Measurements from ENCODE around the gene ZNF652.
"Not testable (repeated sequence)": the region's sequence is repeated elsewhere in the genome, so short reads cannot be mapped to it uniquely, and the experiment has no call there.

ZNF652 gene

GRCh38 chr17:49286261-49286973 lies 75.6 kb downstream of the ZNF652 start:
- WGBS (ENCODE audit: extremely low coverage, insufficient coverage, insufficient read length) = no CpG with 5 or more reads among the region's 24 CpGs

GRCh38 chr17:49285716-49286115 lies 76.3 kb downstream of the ZNF652 start:
- Histone ChIP-seq H3K9ac (ENCODE audit: low read length) (no peak overlapping the region), H4K8ac (ENCODE audit: low read depth, low read length) (no peak overlapping the region), H4K91ac (ENCODE audit: low read depth, low read length) (no peak overlapping the region), H3K18ac (ENCODE audit: low read length) (no peak overlapping the region), H2BK5ac (ENCODE audit: low read depth, low read length, poor library complexity) (no peak overlapping the region), H3K27me3 (ENCODE audit: insufficient read depth, low read length) (no peaks in the 10 kb centered on the region), H3K79me1 (ENCODE audit: low read length) (no peaks in the 10 kb centered on the region), H3K27ac (ENCODE audit: low read depth, low read length) (no peak overlapping the region), H2BK12ac (ENCODE audit: low read length) (no peak overlapping the region), H3K4me1 (ENCODE audit: control insufficient read depth in 1 of 2, insufficient read depth in 2 of 2, low read length in 2 of 2) (no peaks in the 10 kb centered on the region), H2AK5ac (ENCODE audit: low read length) (no peak overlapping the region), H3K23ac (ENCODE audit: low read length) (no peak overlapping the region), H3K9me3 (ENCODE audit: insufficient read depth, low read depth, low read length) (no peaks in the 10 kb centered on the region), H4K12ac (ENCODE audit: low read depth, low read length) (no peak overlapping the region), H2BK120ac (ENCODE audit: insufficient read depth, low read length, poor library complexity) (no peak overlapping the region), H3K4me3 (ENCODE audit: low read depth, low read length) (no peak overlapping the region), H3K4me2 (ENCODE audit: low read length) (no peak overlapping the region), H2AFZ (ENCODE audit: insufficient read depth, low read length, poor library complexity) (no peak overlapping the region), H3K4ac (ENCODE audit: low read depth, low read length) (no peak overlapping the region), H3K79me2 (ENCODE audit: control insufficient read depth, insufficient read depth, low read length, poor library complexity) (no peaks in the 10 kb centered on the region), H3K14ac (ENCODE audit: low read length) (no peak overlapping the region), H3K36me3 (ENCODE audit: control insufficient read depth in 1 of 2, insufficient read depth in 2 of 2, low read length in 2 of 2) (peaks cover 0 to 2% of the 10 kb centered on the region in 2 experiments)
- no peak for DNase-seq
- WGBS (ENCODE audit: extremely low coverage, insufficient coverage, insufficient read length) = no CpG with 5 or more reads among the region's 6 CpGs

More at GRCh38 chr17:49286261-49286973, 75.6 kb downstream of the ZNF652 start:
- H2BK12ac ChIP-seq (ENCODE audit: low read length); H2BK120ac ChIP-seq (ENCODE audit: insufficient read depth, low read length, poor library complexity); H3K4ac ChIP-seq (ENCODE audit: low read depth, low read length); H3K4me2 ChIP-seq (ENCODE audit: low read length); H3K36me3 ChIP-seq (ENCODE audit: control insufficient read depth in 1 of 2, insufficient read depth in 2 of 2, low read length in 2 of 2); H3K18ac ChIP-seq (ENCODE audit: low read length); H3K14ac ChIP-seq (ENCODE audit: low read length); H3K27ac ChIP-seq (ENCODE audit: low read depth, low read length); H3K27me3 ChIP-seq (ENCODE audit: insufficient read depth, low read length); H2AFZ ChIP-seq (ENCODE audit: insufficient read depth, low read length, poor library complexity); H3K79me1 ChIP-seq (ENCODE audit: low read length); H3K4me3 ChIP-seq (ENCODE audit: low read depth, low read length); H4K91ac ChIP-seq (ENCODE audit: low read depth, low read length); H2AK5ac ChIP-seq (ENCODE audit: low read length); H3K79me2 ChIP-seq (ENCODE audit: control insufficient read depth, insufficient read depth, low read length, poor library complexity); H3K9ac ChIP-seq (ENCODE audit: low read length); H3K9me3 ChIP-seq (ENCODE audit: insufficient read depth, low read depth, low read length); H2BK5ac ChIP-seq (ENCODE audit: low read depth, low read length, poor library complexity); H3K4me1 ChIP-seq (ENCODE audit: control insufficient read depth in 1 of 2, insufficient read depth in 2 of 2, low read length in 2 of 2); DNase-seq; H4K8ac ChIP-seq (ENCODE audit: low read depth, low read length); H3K23ac ChIP-seq (ENCODE audit: low read length); H4K12ac ChIP-seq (ENCODE audit: low read depth, low read length): not testable (repeated sequence)

GRCh38 chr17:49280918-49281317 lies 81.1 kb downstream of the ZNF652 start:
- H4K8ac ChIP-seq (ENCODE audit: low read depth, low read length) = no peak overlapping the region
- no peak overlapping the region for H4K91ac ChIP-seq (ENCODE audit: low read depth, low read length)
- WGBS (ENCODE audit: extremely low coverage, insufficient coverage, insufficient read length) = no CpG with 5 or more reads among the region's 4 CpGs
- H2BK12ac ChIP-seq (ENCODE audit: low read length) = no peak overlapping the region
- no peak overlapping the region for H4K12ac ChIP-seq (ENCODE audit: low read depth, low read length)
- H2AK5ac ChIP-seq (ENCODE audit: low read length) = no peak overlapping the region
- H3K79me1 ChIP-seq (ENCODE audit: low read length) = no peaks in the 10 kb centered on the region
- H2AFZ ChIP-seq (ENCODE audit: insufficient read depth, low read length, poor library complexity) = no peak overlapping the region
- no peak overlapping the region for H3K4me2 ChIP-seq (ENCODE audit: low read length)
- no peaks in the 10 kb centered on the region for H3K4me1 ChIP-seq (ENCODE audit: control insufficient read depth in 1 of 2, insufficient read depth in 2 of 2, low read length in 2 of 2)
- no peak overlapping the region for H3K14ac ChIP-seq (ENCODE audit: low read length)
- no peak overlapping the region for H2BK5ac ChIP-seq (ENCODE audit: low read depth, low read length, poor library complexity)
- H3K79me2 ChIP-seq (ENCODE audit: control insufficient read depth, insufficient read depth, low read length, poor library complexity) = no peaks in the 10 kb centered on the region
- H3K36me3 ChIP-seq (ENCODE audit: control insufficient read depth in 1 of 2, insufficient read depth in 2 of 2, low read length in 2 of 2) = no peaks in the 10 kb centered on the region
- no peaks in the 10 kb centered on the region for H3K9me3 ChIP-seq (ENCODE audit: insufficient read depth, low read depth, low read length)
- no peak overlapping the region for H3K9ac ChIP-seq (ENCODE audit: low read length)
- no peaks in the 10 kb centered on the region for H3K27me3 ChIP-seq (ENCODE audit: insufficient read depth, low read length)
- no peak for DNase-seq
- H3K27ac ChIP-seq (ENCODE audit: low read depth, low read length) = no peak overlapping the region
- H3K18ac ChIP-seq (ENCODE audit: low read length) = no peak overlapping the region
- no peak overlapping the region for H2BK120ac ChIP-seq (ENCODE audit: insufficient read depth, low read length, poor library complexity)
- no peak overlapping the region for H3K4me3 ChIP-seq (ENCODE audit: low read depth, low read length)
- H3K4ac ChIP-seq (ENCODE audit: low read depth, low read length) = no peak overlapping the region
- H3K23ac ChIP-seq (ENCODE audit: low read length) = no peak overlapping the region

- no peak for DNase-seq
- Histone ChIP-seq H3K4me3 (ENCODE audit: low read depth, low read length) (no peak overlapping the region), H3K4me2 (ENCODE audit: low read length) (no peak overlapping the region), H3K79me2 (ENCODE audit: control insufficient read depth, insufficient read depth, low read length, poor library complexity) (no peaks in the 10 kb centered on the region), H2AK5ac (ENCODE audit: low read length) (no peak overlapping the region), H4K12ac (ENCODE audit: low read depth, low read length) (no peak overlapping the region), H3K9me3 (ENCODE audit: insufficient read depth, low read depth, low read length) (no peaks in the 10 kb centered on the region), H3K9ac (ENCODE audit: low read length) (no peak overlapping the region), H3K4me1 (ENCODE audit: control insufficient read depth in 1 of 2, insufficient read depth in 2 of 2, low read length in 2 of 2) (no peaks in the 10 kb centered on the region), H3K14ac (ENCODE audit: low read length) (no peak overlapping the region), H4K8ac (ENCODE audit: low read depth, low read length) (no peak overlapping the region), H2BK120ac (ENCODE audit: insufficient read depth, low read length, poor library complexity) (no peak overlapping the region), H4K91ac (ENCODE audit: low read depth, low read length) (no peak overlapping the region), H3K23ac (ENCODE audit: low read length) (no peak overlapping the region), H3K27ac (ENCODE audit: low read depth, low read length) (no peak overlapping the region), H3K79me1 (ENCODE audit: low read length) (no peaks in the 10 kb centered on the region), H2BK12ac (ENCODE audit: low read length) (no peak overlapping the region), H3K36me3 (ENCODE audit: control insufficient read depth in 1 of 2, insufficient read depth in 2 of 2, low read length in 2 of 2) (no peaks in the 10 kb centered on the region), H3K27me3 (ENCODE audit: insufficient read depth, low read length) (no peaks in the 10 kb centered on the region), H2BK5ac (ENCODE audit: low read depth, low read length, poor library complexity) (no peak overlapping the region), H2AFZ (ENCODE audit: insufficient read depth, low read length, poor library complexity) (no peak overlapping the region), H3K4ac (ENCODE audit: low read depth, low read length) (no peak overlapping the region), H3K18ac (ENCODE audit: low read length) (no peak overlapping the region)
- WGBS (ENCODE audit: extremely low coverage, insufficient coverage, insufficient read length) = no CpG with 5 or more reads among the region's 5 CpGs
Measured at GRCh38 chr17:49280061-49280460, 82.0 kb downstream of the ZNF652 start.
